Skeletal muscle tissue (tissue), 4 donors: ENCODE data around the gene TLCD3A. TPM values are rescaled to one million over a fixed set of nuclear protein-coding genes. Genes with fewer than 3 reads are reported as not detected.

Experiments used
- H3K27ac ChIP-seq: one replicate; pipeline ENCODE4 v1.7.0; 2013; ENCODE audit warnings: mild to moderate bottlenecking, low read depth, low read length, inconsistent platforms
- H3K27me3 ChIP-seq, 3 donors: one replicate each; pipeline ENCODE4 v1.7.0; 2013; ENCODE audit warnings: low read length in 3 of 3; ENCODE audit not compliant: control insufficient read depth in 3 of 3, insufficient read depth in 3 of 3
- H3K36me3 ChIP-seq, 3 donors: one replicate each; pipeline ENCODE4 v1.7.0; 2013; ENCODE audit warnings: low read length in 3 of 3; ENCODE audit not compliant: control insufficient read depth in 3 of 3, insufficient read depth in 3 of 3
- H3K4me1 ChIP-seq, 3 donors: one replicate each; pipeline ENCODE4 v1.7.0; 2013; ENCODE audit warnings: low read length in 3 of 3, mild to moderate bottlenecking in 3 of 3; ENCODE audit not compliant: control insufficient read depth in 3 of 3, insufficient read depth in 3 of 3
- H3K4me3 ChIP-seq, 3 donors: one replicate each; pipeline ENCODE4 v1.7.0; 2013; ENCODE audit warnings: low read length in 3 of 3
- H3K9ac ChIP-seq, 3 donors: one replicate each; pipeline ENCODE4 v1.7.0; 2013; ENCODE audit warnings: low read length in 3 of 3, mild to moderate bottlenecking in 3 of 3, moderate library complexity in 2 of 3, low read depth in 1 of 3
- H3K9me3 ChIP-seq, 3 donors: one replicate each; pipeline ENCODE4 v1.7.0; 2013; ENCODE audit warnings: low read length in 3 of 3; ENCODE audit not compliant: control insufficient read depth in 3 of 3
- total RNA-seq: library from RNA; depleted of rRNA; stranded (reverse); fragments of >200 nt; gene quantifications from one replicate; pipeline ENCODE4 v1.2.3, GENCODE V29; 2014
- donor health status: Osteomylitis.

TLCD3A gene
- total RNA-seq, 1 donor from 2014 or later, result 14.6 TPM

GRCh38 chr17:705863-706262 is 26.5 kb upstream of the TLCD3A start:
- H3K4me3 ChIP-seq, result no peak overlapping the region
- peak overlapping the region in 1 of 3 donors; percentile 23 for H3K9ac ChIP-seq
- no peaks in the 10 kb centered on the region for H3K9me3 ChIP-seq
- no peak overlapping the region for H3K27ac ChIP-seq
- H3K27me3 ChIP-seq, result no peaks in the 10 kb centered on the region
- H3K36me3 ChIP-seq, result peaks cover 16 to 26% (median 22%) of the 10 kb centered on the region in 3 donors
- peaks cover 4 to 9% (median 9%) of the 10 kb centered on the region in 3 donors for H3K4me1 ChIP-seq

- Histone ChIP-seq H3K27me3 (no peaks in the 10 kb centered on the region), H3K9ac (no peak overlapping the region), H3K9me3 (no peaks in the 10 kb centered on the region), H3K27ac (no peak overlapping the region), H3K4me1 (peaks cover 8 to 13% (median 13%) of the 10 kb centered on the region in 3 donors), H3K36me3 (peaks cover 16 to 26% (median 22%) of the 10 kb centered on the region in 3 donors), H3K4me3 (no peak overlapping the region)
These were observed 24.3 kb upstream of the TLCD3A start for GRCh38 chr17:708132-708531.

GRCh38 chr17:718075-718474 is 14.3 kb upstream of the TLCD3A start:
- Histone ChIP-seq H3K27me3 (no peaks in the 10 kb centered on the region), H3K9me3 (no peaks in the 10 kb centered on the region), H3K36me3 (no peaks in the 10 kb centered on the region), H3K4me3 (no peak overlapping the region), H3K9ac (no peak overlapping the region), H3K4me1 (peaks cover 8 to 24% (median 15%) of the 10 kb centered on the region in 3 donors), H3K27ac (no peak overlapping the region)

GRCh38 chr17:720706-721539 is 11.5 kb upstream of the TLCD3A start:
- H3K27me3 ChIP-seq, result no peaks in the 10 kb centered on the region
- H3K9ac ChIP-seq, result no peak overlapping the region
- H3K4me1 ChIP-seq, result peaks cover 0 to 5% (median 2%) of the 10 kb centered on the region in 3 donors
- no peak overlapping the region for H3K27ac ChIP-seq
- H3K4me3 ChIP-seq, result no peak overlapping the region
- H3K36me3 ChIP-seq, result no peaks in the 10 kb centered on the region
- H3K9me3 ChIP-seq, result no peaks in the 10 kb centered on the region

GRCh38 chr17:721540-721937 is 10.9 kb upstream of the TLCD3A start:
- Histone ChIP-seq H3K4me1 (peaks cover 0 to 5% (median 2%) of the 10 kb centered on the region in 3 donors), H3K36me3 (no peaks in the 10 kb centered on the region), H3K9me3 (no peaks in the 10 kb centered on the region), H3K9ac (no peak overlapping the region), H3K4me3 (no peak overlapping the region), H3K27me3 (no peaks in the 10 kb centered on the region), H3K27ac (no peak overlapping the region)

GRCh38 chr17:725084-725483 is 7.3 kb upstream of the TLCD3A start:
- Histone ChIP-seq H3K27me3 (no peaks in the 10 kb centered on the region), H3K4me3 (no peak overlapping the region), H3K36me3 (no peaks in the 10 kb centered on the region), H3K9ac (no peak overlapping the region), H3K9me3 (no peaks in the 10 kb centered on the region), H3K27ac (no peak overlapping the region), H3K4me1 (no peaks in the 10 kb centered on the region)

GRCh38 chr17:725746-726145 is 6.7 kb upstream of the TLCD3A start:
- H3K27ac ChIP-seq, result no peak overlapping the region
- H3K27me3 ChIP-seq, result no peaks in the 10 kb centered on the region
- no peak overlapping the region for H3K9ac ChIP-seq
- no peak overlapping the region for H3K4me3 ChIP-seq
- H3K9me3 ChIP-seq, result no peaks in the 10 kb centered on the region
- H3K4me1 ChIP-seq, result no peaks in the 10 kb centered on the region
- no peaks in the 10 kb centered on the region for H3K36me3 ChIP-seq

- no peak overlapping the region for H3K27ac ChIP-seq
- no peaks in the 10 kb centered on the region for H3K27me3 ChIP-seq
- H3K9me3 ChIP-seq, result no peaks in the 10 kb centered on the region
- no peak overlapping the region for H3K9ac ChIP-seq
- H3K4me1 ChIP-seq, result peaks cover 0 to 4% (median 1%) of the 10 kb centered on the region in 3 donors
- H3K36me3 ChIP-seq, result no peaks in the 10 kb centered on the region
- no peak overlapping the region for H3K4me3 ChIP-seq
These were observed 6.0 kb upstream of the TLCD3A start for GRCh38 chr17:726271-726919.

GRCh38 chr17:728911-729310 is 3.5 kb upstream of the TLCD3A start:
- Histone ChIP-seq H3K27ac (no peak overlapping the region), H3K9me3 (no peaks in the 10 kb centered on the region), H3K9ac (no peak overlapping the region), H3K27me3 (no peaks in the 10 kb centered on the region), H3K4me3 (no peak overlapping the region), H3K36me3 (no peaks in the 10 kb centered on the region), H3K4me1 (peaks cover 8 to 17% (median 13%) of the 10 kb centered on the region in 3 donors)

- Histone ChIP-seq H3K9ac (peak overlapping the region; percentile 33 to 75 (median 69)), H3K27ac (no peak overlapping the region), H3K4me3 (peak overlapping the region; percentile 59 to 70 (median 69)), H3K27me3 (no peaks in the 10 kb centered on the region), H3K9me3 (no peaks in the 10 kb centered on the region), H3K36me3 (no peaks in the 10 kb centered on the region), H3K4me1 (peaks cover 8 to 17% (median 13%) of the 10 kb centered on the region in 3 donors)
These were observed 741 bp upstream of the TLCD3A start for GRCh38 chr17:731644-732066.
